Limb (tissue), 2 donors: ENCODE measurements around the gene IWS1.

Experiments
- DNase-seq, 2 donors: peaks; one replicate each; pipeline ENCODE4 v3.0.0-alpha.2; 2016; ENCODE audit errors: extremely low spot score in 2 of 2

Gene IWS1

DNA sequence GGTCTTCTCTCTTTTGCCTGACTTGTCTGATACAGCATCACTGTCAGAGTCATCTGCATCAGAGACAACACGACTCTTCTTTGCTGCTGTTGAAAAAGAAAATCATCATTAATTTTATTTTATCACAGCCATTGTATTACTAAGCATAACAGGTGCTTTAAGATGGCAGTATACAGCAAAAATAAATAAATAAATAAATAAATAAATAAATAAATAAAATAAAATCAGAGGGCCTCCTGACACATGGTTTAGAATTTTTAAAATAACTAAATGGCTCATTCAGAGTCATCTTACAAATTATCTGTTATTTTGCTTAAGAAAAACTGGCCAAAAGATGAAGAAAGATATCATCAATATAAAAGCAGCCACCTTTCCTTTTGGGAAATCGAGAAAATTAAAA, 22.8 kb downstream of the IWS1 start:
- DNase-seq: no peak

DNA sequence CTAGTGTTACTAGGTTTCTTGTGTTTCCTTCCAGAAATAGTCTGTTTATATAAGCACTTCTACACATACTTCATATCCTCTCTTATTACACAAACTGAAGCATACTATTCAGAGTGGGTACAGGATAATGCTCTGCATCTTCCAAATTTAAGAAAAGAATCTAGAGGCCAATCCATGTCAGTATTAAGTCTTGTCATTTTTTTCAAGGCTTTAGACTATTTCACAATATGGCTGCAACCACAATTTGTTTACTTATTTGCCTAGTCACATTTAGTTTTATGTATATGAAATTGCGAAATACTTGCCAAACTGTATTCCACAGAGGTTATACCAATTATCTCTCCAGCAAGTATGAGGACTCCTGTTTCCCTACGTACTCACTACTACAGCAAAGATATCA, 27.9 kb downstream of the IWS1 start:
- DNase-seq: no peak

DNA sequence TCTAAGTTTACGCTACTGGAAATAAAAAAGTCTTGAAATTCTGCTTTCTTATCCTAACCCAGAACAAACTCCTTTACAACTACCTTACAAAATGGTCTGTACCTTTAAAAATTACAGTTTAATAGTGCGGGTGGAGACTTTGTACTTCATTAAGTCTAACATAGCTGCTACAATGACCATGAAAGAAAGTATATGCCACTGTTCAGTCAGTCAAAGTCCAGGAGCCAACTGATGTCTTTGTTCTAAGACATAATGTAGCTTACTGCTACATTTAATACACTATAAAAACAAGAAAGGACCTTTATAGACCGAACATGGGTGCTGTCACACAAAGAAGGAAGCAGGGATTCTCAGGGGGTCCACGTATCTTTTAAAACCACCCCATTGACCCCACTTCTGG, 36.0 kb downstream of the IWS1 start:
- DNase-seq: no peak

DNA sequence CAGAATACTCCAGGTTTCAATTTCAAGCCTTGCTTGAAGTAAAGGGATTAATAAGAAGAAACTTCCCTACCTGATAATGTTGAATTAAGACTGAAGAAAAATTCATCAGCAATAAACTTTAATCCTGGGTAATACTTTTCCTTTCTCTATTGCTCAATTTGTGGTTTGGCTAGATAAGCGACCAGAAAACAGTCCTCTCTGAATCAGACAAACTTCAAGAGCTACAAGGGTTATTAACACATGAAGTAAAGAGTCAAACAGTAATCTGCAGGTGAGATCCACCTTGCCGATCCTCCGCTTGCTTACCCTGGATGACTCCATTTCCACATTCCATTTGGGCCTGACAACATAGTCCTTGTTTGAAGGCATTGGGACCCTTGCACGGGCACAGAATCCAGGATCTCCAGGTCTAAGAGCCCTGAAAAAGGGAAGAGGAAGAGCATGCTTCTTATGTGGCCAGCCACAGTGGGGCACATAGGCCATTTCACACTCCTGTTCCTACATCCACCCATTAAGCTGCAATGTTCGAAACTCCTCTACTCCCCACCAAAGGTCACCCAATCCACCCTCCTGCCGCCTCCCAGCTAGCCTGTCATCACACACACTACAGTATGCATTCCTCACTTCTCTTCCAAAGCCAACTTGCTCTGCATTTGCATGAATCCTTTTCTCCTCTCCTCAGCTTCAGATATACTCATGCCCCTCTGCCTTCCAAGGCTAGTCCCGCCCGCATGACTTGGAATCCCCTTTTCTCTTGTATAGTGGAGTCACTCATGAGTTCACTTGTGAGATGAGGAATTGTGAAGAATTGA, 39.8 kb downstream of the IWS1 start:
- DNase-seq: no peak

DNA sequence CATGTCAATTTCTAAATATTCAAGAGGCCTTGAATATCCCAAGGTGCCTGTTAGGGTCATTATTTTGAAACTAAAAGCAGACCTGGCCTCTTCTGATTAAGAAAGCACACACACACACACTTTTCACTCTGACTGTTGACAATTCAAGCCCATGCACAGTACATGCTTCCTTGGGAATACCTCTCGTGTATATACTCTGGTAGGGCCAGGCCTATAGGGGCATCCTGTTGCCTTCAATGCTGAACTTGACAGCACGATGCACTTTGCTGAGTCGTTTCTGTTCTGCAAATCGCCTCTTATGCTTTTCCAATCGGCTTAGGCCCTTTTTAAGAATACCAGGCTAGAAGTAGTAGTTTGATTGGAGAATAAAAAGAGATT, 40.6 kb downstream of the IWS1 start:
- DNase-seq: no peak

DNA sequence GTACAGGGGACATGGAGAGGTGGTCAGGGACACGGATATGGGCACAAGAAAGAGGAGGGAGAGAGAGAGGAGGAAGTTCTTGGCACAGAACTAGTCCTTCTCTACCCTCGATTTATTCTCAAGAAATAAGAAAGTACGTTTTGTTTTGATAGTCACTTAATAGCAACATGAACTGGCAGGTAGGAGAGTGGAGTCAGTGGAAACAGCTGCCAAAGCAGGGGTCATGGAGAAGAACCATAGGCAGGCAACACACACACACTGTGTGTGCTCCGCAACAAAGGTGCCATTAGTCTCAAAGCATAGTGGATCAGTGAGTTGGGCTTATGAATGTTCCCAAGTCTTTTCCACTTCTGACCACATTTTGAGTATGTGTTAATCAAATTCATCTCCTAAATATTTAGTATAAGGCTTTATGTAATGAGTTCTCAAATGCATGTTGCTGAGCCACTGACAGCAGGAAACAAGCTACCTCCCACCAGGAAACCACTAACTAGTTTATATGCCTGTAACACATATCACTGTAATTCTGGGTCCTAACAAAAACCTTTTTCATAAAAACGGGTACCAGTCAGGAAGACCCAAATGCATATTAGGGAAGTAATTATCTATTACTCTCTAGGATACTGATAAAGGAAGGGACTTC, 41.1 kb downstream of the IWS1 start:
- no peak for DNase-seq

DNA sequence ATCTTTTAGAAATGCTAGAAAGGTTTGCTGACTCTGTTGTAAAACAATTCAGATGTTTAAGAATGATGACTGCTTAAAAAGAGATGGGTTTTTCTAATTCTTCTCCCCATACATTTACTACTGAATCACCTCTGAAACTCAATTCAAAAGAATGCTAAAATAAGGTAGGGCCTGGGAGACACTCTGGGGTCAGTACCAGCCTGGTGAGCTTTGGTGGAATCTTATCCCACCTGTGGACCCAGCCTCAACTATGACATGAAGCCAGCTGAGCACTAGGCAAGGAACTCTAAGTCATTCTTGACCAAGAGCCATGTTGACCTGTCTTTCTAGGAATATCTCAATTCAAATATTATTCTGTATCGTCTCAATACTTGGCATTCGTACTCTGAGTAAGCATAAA, 44.3 kb downstream of the IWS1 start:
- no peak for DNase-seq

DNA sequence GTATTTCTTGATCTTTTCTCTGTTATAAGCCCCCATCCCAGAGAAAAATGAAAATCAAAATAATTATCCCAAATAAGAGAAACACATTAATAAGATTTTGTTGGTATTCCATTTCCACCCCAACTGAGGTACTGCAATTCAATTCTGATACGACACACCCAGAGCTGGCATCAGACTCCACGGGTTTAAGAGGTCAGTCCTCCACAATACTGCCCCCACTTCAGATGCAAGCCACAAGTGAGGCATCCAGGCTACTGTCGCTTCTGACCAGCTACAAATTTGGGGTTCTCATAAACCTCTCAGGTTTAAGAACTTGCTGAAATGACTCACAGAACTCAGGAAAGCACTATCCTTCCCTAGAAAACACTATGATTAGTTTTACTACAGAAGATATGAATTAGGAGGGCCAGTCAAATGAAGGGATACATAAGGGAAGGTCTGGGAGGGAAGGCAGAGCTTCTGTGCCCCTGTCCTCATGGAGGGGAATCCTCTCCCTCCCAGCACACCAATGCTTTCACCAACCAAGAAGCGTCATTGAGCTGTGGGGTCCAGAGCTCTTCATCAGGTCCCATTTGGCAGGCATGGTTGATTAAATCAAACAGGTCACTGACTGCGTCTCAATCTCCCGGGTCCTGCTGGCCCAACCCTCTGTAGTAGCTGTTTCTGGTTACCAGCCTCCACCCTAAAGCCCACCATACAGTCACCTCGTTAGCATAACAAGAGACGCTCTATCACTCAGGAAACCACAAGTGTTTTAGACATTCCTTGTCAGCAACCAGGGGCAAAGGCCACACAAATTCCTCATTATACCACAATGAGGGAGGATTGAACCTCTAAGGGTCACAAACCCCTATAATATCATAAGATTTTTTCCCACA, 46.2 kb downstream of the IWS1 start:
- no peak for DNase-seq

DNA sequence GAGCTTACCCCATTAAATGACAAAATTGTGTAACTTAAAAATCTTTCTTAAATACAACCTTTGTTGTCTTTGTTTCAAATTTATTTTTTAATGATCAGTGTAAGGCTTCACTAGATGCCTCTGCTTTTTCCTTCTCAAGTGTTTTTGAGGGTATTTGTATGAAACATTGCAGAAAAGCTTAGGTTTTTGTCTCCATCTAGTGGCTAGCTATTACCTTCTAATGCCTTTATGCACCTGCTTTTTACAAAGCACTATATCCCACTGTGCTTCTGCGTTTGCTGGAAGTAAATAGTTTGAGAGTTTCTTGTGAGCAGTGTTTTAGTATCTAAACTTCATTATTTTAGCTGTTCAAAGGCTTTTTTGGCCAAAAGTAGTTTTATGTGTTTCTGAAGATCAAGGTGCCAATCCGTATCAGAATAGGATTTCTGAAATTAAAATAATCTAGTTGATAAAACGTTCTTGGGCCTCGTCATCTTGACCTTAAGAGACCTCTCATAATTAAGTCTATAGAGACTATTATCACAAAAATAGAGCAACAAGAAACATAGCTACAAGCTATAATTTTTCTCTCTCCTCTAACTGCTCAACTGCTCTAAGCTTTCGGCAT, 47.0 kb downstream of the IWS1 start:
- DNase-seq: peak in 1 of 2 donors; percentile 69

DNA sequence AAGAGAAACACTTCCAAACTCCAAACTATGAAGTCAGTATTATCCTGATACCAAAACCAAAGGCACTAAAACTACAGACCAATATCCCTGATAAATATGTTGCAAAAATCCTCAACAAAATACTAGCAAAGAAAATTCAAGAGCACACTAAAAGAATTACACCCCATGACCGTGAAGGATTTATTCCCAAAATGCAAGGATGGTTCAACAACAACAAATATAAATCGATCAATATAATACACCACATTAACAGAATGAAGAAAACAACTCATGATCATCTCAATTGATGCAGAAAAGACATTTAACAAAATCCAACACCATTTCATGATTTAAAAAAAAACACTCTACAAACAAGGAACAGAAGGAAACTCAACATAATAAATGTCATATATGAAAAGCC, 50.5 kb downstream of the IWS1 start:
- DNase-seq: no peak

DNA sequence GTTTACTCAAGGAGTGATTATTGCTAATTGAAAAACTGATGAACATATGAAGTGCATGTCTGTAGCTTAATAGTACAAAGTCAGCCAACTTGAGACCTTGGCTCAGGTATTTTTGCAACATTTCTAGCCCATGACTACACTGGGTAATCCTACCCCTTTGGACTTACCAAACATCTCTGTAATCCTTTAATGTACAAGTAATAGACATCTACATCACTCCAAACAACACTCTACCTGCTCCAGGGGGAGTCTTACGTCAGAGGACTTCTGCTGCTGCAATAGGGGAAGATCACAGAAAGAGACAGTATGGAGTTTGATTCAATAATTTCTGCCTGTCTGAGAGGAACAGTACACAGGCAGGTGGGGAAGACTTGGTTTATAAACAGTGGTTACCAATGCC, 54.0 kb downstream of the IWS1 start:
- DNase-seq: no peak

DNA sequence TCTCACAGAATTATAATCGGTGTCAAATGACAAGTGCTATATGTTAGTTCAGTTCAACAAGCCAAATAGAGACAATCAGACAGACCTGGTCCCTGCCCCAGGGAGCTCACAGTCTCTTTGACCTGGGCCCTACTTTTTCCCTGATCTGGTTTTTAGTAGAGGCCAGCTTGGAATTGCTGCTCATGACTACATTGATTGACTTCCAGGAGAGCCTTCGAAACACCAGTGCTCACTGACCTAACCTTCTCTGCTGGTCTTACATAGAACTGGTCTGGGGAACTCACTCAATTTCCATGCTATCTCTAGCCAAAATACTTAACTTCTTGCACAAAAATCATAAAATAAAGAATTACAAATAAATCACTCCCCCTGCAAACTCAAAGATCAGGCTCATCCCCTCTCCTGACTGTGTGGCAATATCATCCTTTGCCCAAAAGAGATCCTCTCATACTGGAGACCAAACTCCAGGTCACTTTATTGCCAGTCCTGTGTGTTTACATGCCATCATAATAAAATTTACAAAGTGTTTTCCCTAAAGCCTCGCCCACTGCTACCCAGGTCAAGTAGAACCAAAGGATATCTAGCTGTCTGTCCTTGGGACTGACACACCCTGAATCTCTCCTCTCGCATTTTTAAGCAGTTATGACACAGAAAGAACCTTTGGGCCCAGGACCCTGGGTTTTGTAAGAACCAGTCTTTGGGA, 54.9 kb downstream of the IWS1 start:
- no peak for DNase-seq

DNA sequence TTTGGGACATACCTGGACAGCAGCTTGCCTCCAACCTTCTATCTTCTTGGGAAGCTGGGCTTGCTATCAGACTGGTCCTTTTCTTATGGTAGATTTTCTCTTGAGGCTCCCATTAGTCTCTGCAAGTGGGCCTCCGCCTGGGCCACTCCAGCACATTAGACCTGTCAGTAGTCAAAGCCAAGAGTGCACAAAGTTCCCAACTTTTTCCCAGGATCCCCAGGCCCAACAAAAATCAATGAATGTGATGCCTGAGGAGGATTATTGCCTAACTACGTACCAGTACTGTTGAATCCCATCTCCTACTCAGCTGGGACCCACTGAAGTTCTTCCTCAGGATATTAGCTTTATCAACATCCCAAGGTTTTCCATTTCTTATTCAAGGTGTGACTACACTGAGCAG, 56.3 kb downstream of the IWS1 start:
- DNase-seq: no peak

DNA sequence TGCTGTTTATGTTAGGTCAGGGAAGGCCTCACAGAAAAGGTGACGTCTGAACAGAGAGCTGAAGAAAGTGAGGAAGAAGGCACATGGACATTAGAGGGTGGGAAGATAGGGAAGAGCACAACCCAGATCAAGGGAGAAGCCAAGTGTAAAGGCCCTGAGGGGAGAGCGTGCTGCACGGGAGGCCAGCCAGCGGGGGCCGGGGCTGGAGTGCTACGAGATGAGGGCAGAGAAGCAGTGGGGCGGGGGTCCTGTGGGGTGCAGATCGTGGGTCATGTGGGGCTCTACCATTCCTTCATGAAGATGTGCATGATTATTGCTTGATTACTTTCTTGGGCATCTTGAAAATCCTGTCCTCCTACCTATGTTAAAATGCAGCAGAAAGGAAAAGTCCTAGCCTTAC, 57.2 kb downstream of the IWS1 start:
- DNase-seq: no peak

DNA sequence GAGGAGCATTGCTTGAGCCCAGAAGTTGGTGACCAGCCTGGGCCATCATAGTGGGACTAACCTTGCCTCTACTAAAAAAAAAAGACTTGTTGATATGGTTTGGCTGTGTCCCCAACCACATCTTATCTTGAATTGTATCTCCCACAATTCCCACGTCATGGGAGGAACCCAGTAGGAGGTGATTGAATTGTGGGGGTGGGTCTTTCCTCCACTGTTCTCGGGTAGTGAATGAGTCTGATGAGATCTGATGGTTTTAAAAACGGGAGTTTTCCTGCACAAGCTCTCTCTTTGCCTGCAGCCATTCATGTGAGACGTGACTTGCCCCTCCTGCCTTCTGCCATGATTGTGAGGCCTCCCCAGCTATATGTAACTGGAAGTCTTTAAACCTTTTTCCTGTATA, 61.0 kb downstream of the IWS1 start:
- DNase-seq: no peak

DNA sequence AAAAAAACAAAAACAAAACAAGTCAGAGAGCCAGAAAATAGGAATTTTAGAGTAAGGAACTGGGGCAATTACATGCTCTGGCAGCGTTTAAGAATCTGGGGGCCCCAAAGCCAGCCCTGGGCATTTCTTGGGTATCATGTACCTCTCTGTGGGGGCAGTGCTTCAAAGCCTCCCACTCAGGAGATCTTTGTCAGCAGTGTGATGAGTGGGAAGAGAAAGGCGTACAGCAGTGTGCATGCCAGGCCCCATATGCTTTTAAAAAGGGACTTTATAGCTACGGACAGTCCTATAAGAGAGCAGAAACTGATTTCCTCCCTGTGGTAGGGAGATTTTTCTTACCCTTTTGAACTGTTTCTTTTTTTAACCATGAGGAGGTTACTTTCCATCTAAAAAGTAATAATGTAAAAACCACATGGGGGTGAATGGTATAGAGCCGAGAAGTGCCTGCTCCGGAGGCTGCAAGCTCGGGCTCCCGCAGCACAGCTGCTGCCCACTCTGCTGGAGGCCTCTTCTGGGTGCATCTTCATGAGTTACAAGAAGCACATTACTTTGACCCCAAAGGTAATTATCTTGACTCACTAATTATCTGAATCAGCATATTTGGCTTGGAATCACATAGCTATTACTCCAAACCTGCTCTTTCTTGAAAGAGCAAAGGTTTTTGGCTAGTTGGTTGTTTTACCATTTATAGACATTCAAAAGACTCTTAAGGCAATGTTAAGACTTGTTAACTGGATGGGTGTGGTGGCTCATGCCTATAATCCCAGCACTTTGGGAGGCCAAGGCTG, 61.6 kb downstream of the IWS1 start:
- DNase-seq: peak in 1 of 2 donors; percentile 16

DNA sequence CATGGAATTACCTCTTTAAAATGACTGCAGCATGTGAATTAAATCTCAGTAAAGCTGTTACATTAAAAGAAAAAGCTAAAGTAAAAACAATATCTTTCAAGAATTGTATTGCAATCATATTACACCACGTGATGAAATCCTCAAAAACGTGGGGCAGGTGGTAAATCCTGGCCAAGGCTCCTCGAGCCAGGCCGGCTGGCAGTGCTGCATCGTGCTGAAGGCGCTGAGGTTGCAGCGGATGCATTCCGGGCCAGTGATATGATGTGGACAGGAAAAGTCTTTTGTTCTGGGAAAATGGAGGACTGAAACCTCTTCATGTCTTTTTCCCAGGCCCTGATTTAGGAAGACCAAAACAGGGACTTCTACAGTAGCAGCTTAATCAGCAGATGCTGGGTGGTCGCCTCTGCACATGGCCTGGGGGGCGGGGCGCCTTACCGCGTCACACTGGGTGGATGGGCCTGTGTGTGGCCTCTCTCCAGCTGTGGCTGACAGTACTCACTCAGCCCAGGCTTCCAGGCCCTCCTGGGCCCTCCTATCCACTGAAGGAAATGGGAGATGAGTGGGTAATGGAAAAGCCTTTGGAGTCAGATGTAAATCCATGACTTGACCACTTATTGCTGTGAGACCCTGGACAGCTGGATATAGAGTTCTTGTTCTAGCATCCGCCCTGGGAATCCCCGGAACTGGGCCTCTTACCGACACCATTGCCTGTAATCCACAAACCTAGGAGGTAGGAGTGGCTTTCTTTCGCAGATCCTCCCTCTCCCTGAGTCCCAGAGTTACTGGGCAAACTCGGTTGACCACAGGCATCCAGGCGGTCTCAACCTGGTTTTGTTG, 62.9 kb downstream of the IWS1 start:
- peak; percentile 45 to 80 for DNase-seq

DNA sequence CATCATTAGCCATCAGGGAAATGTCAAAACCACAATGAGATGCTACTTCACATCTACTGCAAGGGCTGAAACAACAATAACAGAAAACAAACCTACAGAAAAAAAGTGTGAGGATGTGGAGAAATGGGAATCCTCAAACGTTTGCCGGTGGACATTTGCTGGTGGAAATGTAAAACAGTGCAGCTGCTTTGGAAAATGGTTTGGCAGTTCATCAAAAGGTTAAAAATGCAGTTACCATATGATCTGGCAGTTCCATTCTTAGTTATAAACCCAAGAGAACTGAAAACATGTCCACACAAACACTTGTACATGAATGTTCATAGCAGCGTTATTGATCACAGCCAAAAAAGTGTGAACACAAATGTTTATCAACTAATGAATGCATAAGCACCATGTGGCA, 63.8 kb downstream of the IWS1 start:
- DNase-seq: no peak

DNA sequence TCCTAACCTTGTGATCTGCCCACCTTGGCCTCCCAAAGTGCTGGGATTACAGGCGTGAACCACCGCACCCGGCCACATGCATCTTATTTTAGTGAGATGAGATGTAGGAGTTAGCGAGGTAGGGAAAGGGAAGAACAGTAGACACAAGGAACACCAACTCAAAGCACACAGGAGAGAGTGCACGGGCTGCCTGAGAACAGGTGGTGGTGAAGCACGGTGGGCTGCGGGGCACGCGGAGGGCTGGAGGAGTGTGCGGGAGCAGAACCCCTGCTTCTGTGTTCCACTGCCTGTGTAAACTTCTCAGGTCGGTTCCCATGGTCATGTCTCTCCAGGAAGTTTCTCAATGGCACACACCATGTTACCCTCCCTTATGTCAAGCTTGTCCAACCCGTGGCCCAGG, 69.3 kb downstream of the IWS1 start:
- DNase-seq: no peak
